Suprapubic skin (tissue), 4 donors: ENCODE results near the gene FGF12. TPM values are rescaled to one million over a fixed set of nuclear protein-coding genes. Genes with fewer than 3 reads are reported as not detected.

Source experiments
- DNase-seq, 2 donors: peaks; one replicate each; pipeline ENCODE4 v3.0.0-alpha.2; 2019; ENCODE audit warnings: low spot score in 2 of 2
- H3K27ac ChIP-seq: fragments of 200-600 bp; sonication (generic); one replicate; pipeline ENCODE4 v1.5.1; 2019
- H3K27me3 ChIP-seq: fragments of 200-600 bp; sonication (generic); one replicate; pipeline ENCODE4 v1.5.1; 2019
- H3K36me3 ChIP-seq: fragments of 200-600 bp; sonication (generic); one replicate; pipeline ENCODE4 v1.5.1; 2019
- H3K4me1 ChIP-seq: fragments of 200-600 bp; sonication (generic); one replicate; pipeline ENCODE4 v1.5.1; 2019
- H3K4me3 ChIP-seq: fragments of 200-600 bp; sonication (generic); one replicate; pipeline ENCODE4 v1.5.1; 2019; ENCODE audit warnings: mild to moderate bottlenecking
- H3K9me3 ChIP-seq: fragments of 200-600 bp; sonication (generic); one replicate; pipeline ENCODE4 v1.5.1; 2019
- EP300 ChIP-seq: sonication (generic); formaldehyde crosslinking; IDR thresholded peaks from one replicate; pipeline ENCODE4 v1.6.1; 2017; ENCODE audit warnings: antibody characterized with exemption
- POLR2A ChIP-seq, 2 donors: fragments of 450-650 bp; IDR thresholded peaks; one replicate each; pipeline ENCODE4 v1.6.1; 2017; ENCODE audit warnings: antibody characterized with exemption in 2 of 2, mild to moderate bottlenecking in 2 of 2, moderate library complexity in 2 of 2
- POLR2AphosphoS5 ChIP-seq, 3 donors: sonication (generic); formaldehyde crosslinking; IDR thresholded peaks; one replicate each; pipeline ENCODE4 v1.6.1; 2017; ENCODE audit warnings: antibody characterized with exemption in 3 of 3
- WGBS: methylation state at CpG from one replicate; pipeline ENCODE4 v1.1.5; 2018; 5-methylcytosine and 5-hydroxymethylcytosine counted together
- total RNA-seq, 4 donors: library from RNA; depleted of rRNA; stranded (reverse); fragments of >200 nt; gene quantifications; one replicate each; pipeline ENCODE4 v1.1.0, GENCODE V29; 2016
- TF ChIP-seq, protein P1 (sequence below), 2 donors: fragments of 200-600 bp in 1 of 2; fragments of 450-650 bp in 1 of 2; sonication (generic) in 1 of 2; IDR thresholded peaks; one replicate each; pipeline ENCODE4 v1.5.1; 2016 to 2019; ENCODE audit warnings: antibody characterized with exemption in 2 of 2, mild to moderate bottlenecking in 1 of 2, moderate library complexity in 1 of 2

FGF12 gene
- total RNA-seq, 4 donors from 2014 or later = 1.5 to 3.6 (median 1.6) TPM

DNA sequence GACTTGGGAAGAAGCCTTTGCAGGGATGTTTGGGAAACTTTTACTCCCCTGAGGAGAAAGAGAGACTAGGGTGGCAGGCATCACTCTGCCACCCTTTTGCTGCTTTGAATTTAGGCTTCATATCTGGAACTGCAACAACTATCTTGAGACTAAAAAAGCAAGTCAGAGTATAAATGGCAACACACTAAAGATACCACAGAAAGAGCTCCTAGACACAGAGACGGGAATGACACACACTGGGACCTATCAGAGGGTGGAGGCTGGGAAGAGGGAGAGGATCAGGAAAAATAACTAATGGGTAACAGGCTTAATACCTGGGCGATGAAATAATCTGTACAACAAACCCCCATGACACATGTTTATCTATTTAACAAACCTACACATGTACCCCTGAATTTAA lies 237.8 kb downstream of the FGF12 start:
- Histone ChIP-seq H3K27ac (no peak overlapping the region), H3K36me3 (no peaks in the 10 kb centered on the region), H3K4me3 (no peak overlapping the region), H3K9me3 (no peaks in the 10 kb centered on the region), H3K27me3 (no peaks in the 10 kb centered on the region), H3K4me1 (no peaks in the 10 kb centered on the region)
- WGBS = 79% methylated on average over 2 of the region's 2 CpGs
- DNase-seq = no peak
- TF ChIP-seq, protein P1, sequence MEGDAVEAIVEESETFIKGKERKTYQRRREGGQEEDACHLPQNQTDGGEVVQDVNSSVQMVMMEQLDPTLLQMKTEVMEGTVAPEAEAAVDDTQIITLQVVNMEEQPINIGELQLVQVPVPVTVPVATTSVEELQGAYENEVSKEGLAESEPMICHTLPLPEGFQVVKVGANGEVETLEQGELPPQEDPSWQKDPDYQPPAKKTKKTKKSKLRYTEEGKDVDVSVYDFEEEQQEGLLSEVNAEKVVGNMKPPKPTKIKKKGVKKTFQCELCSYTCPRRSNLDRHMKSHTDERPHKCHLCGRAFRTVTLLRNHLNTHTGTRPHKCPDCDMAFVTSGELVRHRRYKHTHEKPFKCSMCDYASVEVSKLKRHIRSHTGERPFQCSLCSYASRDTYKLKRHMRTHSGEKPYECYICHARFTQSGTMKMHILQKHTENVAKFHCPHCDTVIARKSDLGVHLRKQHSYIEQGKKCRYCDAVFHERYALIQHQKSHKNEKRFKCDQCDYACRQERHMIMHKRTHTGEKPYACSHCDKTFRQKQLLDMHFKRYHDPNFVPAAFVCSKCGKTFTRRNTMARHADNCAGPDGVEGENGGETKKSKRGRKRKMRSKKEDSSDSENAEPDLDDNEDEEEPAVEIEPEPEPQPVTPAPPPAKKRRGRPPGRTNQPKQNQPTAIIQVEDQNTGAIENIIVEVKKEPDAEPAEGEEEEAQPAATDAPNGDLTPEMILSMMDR (IDR thresholded peaks at IDR 0.05) = no peak
- TF ChIP-seq POLR2A (IDR thresholded peaks at IDR 0.05) (no peak), EP300 (no peak), POLR2AphosphoS5 (IDR thresholded peaks at IDR 0.05) (no peak)

DNA sequence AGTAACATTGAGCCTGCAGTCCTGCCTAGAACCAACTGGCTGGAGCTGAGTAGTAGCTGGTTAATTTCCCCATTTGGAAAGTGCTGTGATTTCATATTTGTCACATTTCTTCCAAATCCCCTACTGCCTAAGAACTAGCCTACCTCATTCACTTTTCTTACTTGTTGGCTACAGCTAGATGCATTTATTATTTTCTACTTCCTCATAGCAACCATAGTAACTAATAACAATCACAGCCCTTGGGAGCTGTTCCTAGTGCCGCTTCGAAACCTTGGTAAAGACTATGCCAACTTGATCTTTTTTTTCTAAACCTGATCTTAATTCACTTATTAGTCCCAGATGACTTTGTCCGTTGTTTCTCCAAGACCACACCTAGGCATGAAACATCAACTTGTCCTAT lies 240.3 kb downstream of the FGF12 start:
- no peak overlapping the region for H3K4me3 ChIP-seq
- no peaks in the 10 kb centered on the region for H3K9me3 ChIP-seq
- no peaks in the 10 kb centered on the region for H3K27me3 ChIP-seq
- WGBS = 22% methylated on average over 3 of the region's 3 CpGs
- no peak overlapping the region for H3K27ac ChIP-seq
- TF ChIP-seq POLR2AphosphoS5 (IDR thresholded peaks at IDR 0.05) (no peak), EP300 (no peak), POLR2A (IDR thresholded peaks at IDR 0.05) (no peak)
- TF ChIP-seq, protein P1 (IDR thresholded peaks at IDR 0.05) = no peak
- H3K36me3 ChIP-seq = no peaks in the 10 kb centered on the region
- H3K4me1 ChIP-seq = no peaks in the 10 kb centered on the region
- DNase-seq = no peak

DNA sequence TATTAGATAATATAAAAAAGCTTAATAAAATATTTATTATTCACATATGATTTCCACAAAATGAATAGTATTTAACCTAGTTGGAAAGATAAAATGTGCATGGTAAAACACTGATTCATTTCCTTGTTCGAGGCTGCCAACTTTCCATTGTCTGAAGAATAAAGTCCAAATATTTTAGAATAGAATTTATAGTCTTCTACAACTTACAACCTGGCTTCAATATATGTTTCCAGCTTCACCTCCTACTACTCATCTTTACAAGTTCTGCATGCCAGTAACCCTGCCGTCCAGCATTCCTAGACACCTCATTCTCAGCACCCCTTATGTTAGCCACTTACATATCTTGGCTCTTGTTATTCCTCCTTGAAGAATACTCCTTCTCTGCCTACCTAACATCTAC lies 244.5 kb downstream of the FGF12 start:
- WGBS = 48% methylated on average over 2 of the region's 2 CpGs

DNA sequence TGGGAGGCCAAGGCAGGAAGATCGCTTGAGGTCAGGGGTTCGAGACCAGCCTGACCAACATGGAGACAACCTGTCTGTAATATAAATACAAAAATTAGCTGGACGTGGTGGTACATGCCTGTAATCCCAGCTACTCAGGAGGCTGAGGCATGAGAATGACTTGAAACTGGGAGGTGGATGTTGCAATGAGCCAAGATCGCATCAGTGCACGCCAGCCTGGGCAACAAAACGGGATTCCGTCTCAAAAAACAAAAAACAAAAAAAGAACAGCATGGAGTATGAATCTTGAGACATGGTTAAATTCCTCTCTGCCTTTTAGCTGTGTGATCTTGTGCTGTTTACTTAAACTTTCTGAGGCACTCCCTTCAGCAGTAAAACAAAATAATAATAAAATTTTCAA lies 244.9 kb downstream of the FGF12 start:
- Histone ChIP-seq H3K4me3 (no peak overlapping the region), H3K4me1 (no peaks in the 10 kb centered on the region), H3K36me3 (no peaks in the 10 kb centered on the region), H3K9me3 (no peaks in the 10 kb centered on the region), H3K27ac (no peak overlapping the region), H3K27me3 (no peaks in the 10 kb centered on the region)
- WGBS = 75% methylated on average over 7 of the region's 7 CpGs
- TF ChIP-seq POLR2A (IDR thresholded peaks at IDR 0.05) = no peak
- TF ChIP-seq, protein P1 (IDR thresholded peaks at IDR 0.05) = no peak
- no peak for TF ChIP-seq POLR2AphosphoS5 (IDR thresholded peaks at IDR 0.05)
- TF ChIP-seq EP300 = no peak
- no peak for DNase-seq

More for the DNA sequence above, 244.5 kb downstream of the FGF12 start:
- no peak overlapping the region for H3K27ac ChIP-seq
- no peaks in the 10 kb centered on the region for H3K9me3 ChIP-seq
- DNase-seq = no peak
- H3K27me3 ChIP-seq = no peaks in the 10 kb centered on the region
- no peak for TF ChIP-seq POLR2A (IDR thresholded peaks at IDR 0.05)
- no peak for TF ChIP-seq EP300
- TF ChIP-seq, protein P1 (IDR thresholded peaks at IDR 0.05) = no peak
- TF ChIP-seq POLR2AphosphoS5 (IDR thresholded peaks at IDR 0.05) = no peak
- no peaks in the 10 kb centered on the region for H3K36me3 ChIP-seq
- no peak overlapping the region for H3K4me3 ChIP-seq
- no peaks in the 10 kb centered on the region for H3K4me1 ChIP-seq

DNA sequence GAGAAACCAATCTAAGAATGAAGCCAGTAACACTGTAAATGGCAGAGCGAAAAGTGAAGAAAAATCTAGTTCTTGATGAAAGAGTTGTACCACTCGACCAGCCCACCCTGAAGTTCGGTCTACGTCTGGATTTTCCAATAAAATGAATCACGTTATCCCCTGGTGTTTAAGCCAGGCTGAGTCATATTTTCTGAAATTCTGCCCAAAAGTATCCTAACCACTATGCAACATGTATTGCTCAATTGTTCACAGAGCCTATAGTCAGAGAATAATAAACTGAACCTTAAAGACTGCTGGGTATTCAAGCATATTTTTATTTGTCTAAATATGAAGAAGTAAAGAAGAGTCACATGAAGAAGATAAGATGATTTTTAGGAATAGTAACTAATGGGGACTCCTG lies 245.7 kb downstream of the FGF12 start:
- no peaks in the 10 kb centered on the region for H3K36me3 ChIP-seq
- no peak overlapping the region for H3K27ac ChIP-seq
- no peak overlapping the region for H3K4me3 ChIP-seq
- no peaks in the 10 kb centered on the region for H3K27me3 ChIP-seq
- TF ChIP-seq EP300 (no peak), POLR2A (IDR thresholded peaks at IDR 0.05) (no peak), POLR2AphosphoS5 (IDR thresholded peaks at IDR 0.05) (no peak)
- TF ChIP-seq, protein P1 (IDR thresholded peaks at IDR 0.05) = no peak
- WGBS = 57% methylated on average over 5 of the region's 5 CpGs
- H3K9me3 ChIP-seq = no peaks in the 10 kb centered on the region
- no peaks in the 10 kb centered on the region for H3K4me1 ChIP-seq
- DNase-seq = no peak
